Mucosa of descending colon (tissue), 3 donors: Measurements from ENCODE around the gene RBBP9. TPM values are rescaled to one million over a fixed set of nuclear protein-coding genes. Genes with fewer than 3 reads are reported as not detected.

Experiments
- ATAC-seq: fragments of 200-7000 bp; cut with Tn5 transposase; one replicate; pipeline ENCODE4 v1.9.1; 2020; ENCODE audit warnings: mild to moderate bottlenecking, moderate library complexity
- DNase-seq, 3 donors: peaks; one replicate each; pipeline ENCODE4 v3.0.0-alpha.2; 2020
- H3K36me3 ChIP-seq: fragments of 200-600 bp; one replicate; pipeline ENCODE4 v1.8.0; 2021; ENCODE audit warnings: low read depth, mild to moderate bottlenecking
- H3K4me1 ChIP-seq: fragments of 200-600 bp; one replicate; pipeline ENCODE4 v1.8.0; 2021; ENCODE audit warnings: low read depth, mild to moderate bottlenecking
- H3K4me3 ChIP-seq: fragments of 200-600 bp; one replicate; pipeline ENCODE4 v1.8.0; 2021; ENCODE audit warnings: mild to moderate bottlenecking
- H3K9me3 ChIP-seq: fragments of 200-600 bp; one replicate; pipeline ENCODE4 v1.8.0; 2021; ENCODE audit warnings: mild to moderate bottlenecking
- CTCF ChIP-seq: fragments of 200-600 bp; IDR thresholded peaks from one replicate; pipeline ENCODE4 v1.8.0; 2022; ENCODE audit warnings: antibody characterized with exemption, mild to moderate bottlenecking
- intact Hi-C, 2 donors: fragments of 100-400 bp; cut with DNase I in 1 of 2; cut with micrococcal nuclease in 1 of 2; formaldehyde crosslinking; loops; one replicate each; pipeline versions ENCODE4 v1.11.0 to v1.11.1; 2022; cut with DNase I, micrococcal nuclease
- microRNA-seq: library from miRNA; unstranded; fragments of <30 nt; microRNA quantifications from one replicate; pipeline ENCODE4, GENCODE V29; 2019
- total RNA-seq, 3 donors: library from RNA; stranded (reverse); fragmentation: NEBNext Ultra II Directional in 2 of 3; extraction: Animal tissue kit (Norgen Biotek cat#: 25700) in 2 of 3; gene quantifications; one replicate each; pipeline versions ENCODE4 v1.2.1 to v1.2.4, GENCODE V29; 2021 to 2023
- donor health status: DM: no; HTN: no; CAD: no; lungs with moderate emphysema.
- donor health status: DM: no; HTN: no; CAD: no.
- donor health status: DM: no; HTN: yes; CAD: no.

Gene RBBP9
- total RNA-seq, 3 donors from 2014 or later, result 8.8 to 11.1 (median 9.5) TPM

DNA sequence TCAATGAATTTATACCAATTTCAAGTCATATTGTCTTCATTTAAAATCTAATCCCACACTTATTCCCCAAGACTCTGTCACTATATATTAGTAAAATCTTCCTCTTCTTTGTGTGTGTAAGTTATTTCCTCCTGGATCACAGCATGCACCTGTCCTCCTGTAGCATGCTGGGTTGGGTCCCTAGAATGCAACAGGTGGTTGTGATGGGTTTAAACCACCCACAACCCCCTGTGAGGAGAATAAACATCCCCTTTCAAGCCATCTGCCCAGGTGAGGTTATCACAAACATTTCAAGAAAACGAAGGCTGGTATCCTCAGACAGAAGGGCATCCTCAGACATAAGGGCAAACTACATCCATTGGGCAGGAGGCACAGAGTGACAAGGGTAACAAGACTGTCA is 56.6 kb downstream of the RBBP9 start:
- no peaks in the 10 kb centered on the region for H3K36me3 ChIP-seq
- H3K4me1 ChIP-seq, result no peaks in the 10 kb centered on the region
- no peak for ATAC-seq
- no peak overlapping the region for H3K4me3 ChIP-seq
- DNase-seq, result no peak
- no peak for TF ChIP-seq CTCF
- H3K9me3 ChIP-seq, result no peaks in the 10 kb centered on the region
- intact Hi-C loops, result no loop called here

DNA sequence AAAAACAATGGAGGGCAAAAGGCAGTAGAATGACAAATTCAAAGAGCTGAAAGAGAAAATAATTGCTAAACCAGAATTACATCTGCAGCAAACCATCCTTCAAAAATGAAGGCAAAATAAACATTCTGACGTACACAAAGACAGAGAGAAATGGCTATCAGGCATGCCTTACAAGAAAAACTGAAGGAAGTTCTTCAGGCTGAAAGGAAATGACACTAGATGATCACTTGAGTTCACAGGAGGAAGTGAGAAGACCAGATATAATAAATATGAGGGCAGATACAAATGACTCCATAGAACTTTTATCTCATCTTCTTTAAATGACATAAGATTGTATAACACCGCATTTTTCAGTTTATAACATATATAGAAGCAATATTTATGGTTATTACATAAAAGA is 60.2 kb downstream of the RBBP9 start:
- ATAC-seq (no peak), DNase-seq (no peak)
- Histone ChIP-seq H3K4me3 (no peak overlapping the region), H3K9me3 (no peaks in the 10 kb centered on the region), H3K4me1 (no peaks in the 10 kb centered on the region), H3K36me3 (no peaks in the 10 kb centered on the region)
- intact Hi-C loops, result no loop called here
- TF ChIP-seq CTCF, result no peak

Small RNA genes within 50 kb of the gene (microRNA-seq; reads per million reads assigned to microRNA genes)
- gene MIR3192, result not detected

Other genes starting within 250 kb of the RBBP9 start
- 10 to 100 TPM in 2 of 3 donors, 1 to 10 TPM in 1; 6.1 to 14.3 (median 11.8) TPM for gene ZNF133, start 208.7 kb downstream of the RBBP9 start, total RNA-seq
- gene DZANK1, start 30.2 kb downstream of the RBBP9 start, total RNA-seq, result 1 to 10 TPM; 2.4 to 2.7 (median 2.6) TPM
- 1 to 10 TPM; 5.3 to 9.1 (median 6.6) TPM for gene POLR3F, start 29.8 kb downstream of the RBBP9 start, total RNA-seq
- 10 to 100 TPM; 32.4 to 54.3 (median 51.0) TPM for gene SEC23B, start 10.7 kb upstream of the RBBP9 start, total RNA-seq
- gene SMIM26, start 70.2 kb upstream of the RBBP9 start, total RNA-seq, result 10 to 100 TPM; 55.7 to 70.1 (median 59.2) TPM
- gene DTD1, start 90.8 kb upstream of the RBBP9 start, total RNA-seq, result 10 to 100 TPM; 10.9 to 18.1 (median 14.1) TPM